AG09309 (cell line): ENCODE results near the gene RGS6.

ENCODE experiments used
- DNase-seq: peaks from one replicate; pipeline ENCODE4 v3.0.0-alpha.2; 2010; ENCODE audit warnings: low read depth
- H3K4me3 ChIP-seq: 2 replicates; pipeline ENCODE4 v1.5.1; 2011; ENCODE audit warnings: mild to moderate bottlenecking, low read depth, low read length, moderate library complexity; ENCODE audit not compliant: control insufficient read depth
- CTCF ChIP-seq: IDR thresholded peaks from 2 replicates; pipeline ENCODE4 v1.5.1; 2011; ENCODE audit warnings: mild to moderate bottlenecking, low read depth, low read length, inconsistent platforms; ENCODE audit not compliant: insufficient read depth, control insufficient read depth; ENCODE audit errors: missing control alignments

RGS6 gene

GRCh38 chr14:71947947-71948500 is 15.8 kb downstream of the RGS6 start:
- no peak for TF ChIP-seq CTCF
- H3K4me3 ChIP-seq: no peak overlapping the region
- DNase-seq: no peak

- TF ChIP-seq CTCF: no peak
- DNase-seq: no peak
- no peak overlapping the region for H3K4me3 ChIP-seq
Measured at GRCh38 chr14:71952381-71953363, 20.4 kb downstream of the RGS6 start.

- TF ChIP-seq CTCF: no peak
- H3K4me3 ChIP-seq: no peak overlapping the region
- DNase-seq: no peak
Measured at GRCh38 chr14:71956920-71957563, 24.8 kb downstream of the RGS6 start.

GRCh38 chr14:71959055-71959454 is 26.8 kb downstream of the RGS6 start:
- no peak overlapping the region for H3K4me3 ChIP-seq
- DNase-seq: no peak
- no peak for TF ChIP-seq CTCF

GRCh38 chr14:71960494-71961353 is 28.5 kb downstream of the RGS6 start:
- DNase-seq: no peak
- H3K4me3 ChIP-seq: no peak overlapping the region
- no peak for TF ChIP-seq CTCF

GRCh38 chr14:71961972-71962371 is 29.7 kb downstream of the RGS6 start:
- TF ChIP-seq CTCF: no peak
- H3K4me3 ChIP-seq: no peak overlapping the region
- no peak for DNase-seq
